Loucy (cell line): ENCODE results near the gene TGFBR3.

Source experiments
- CTCF ChIP-seq: fragments of 200-600 bp; sonication (generic); conservative IDR thresholded peaks from 2 replicates; pipeline ENCODE4 v1.5.1; 2014; ENCODE audit warnings: mild to moderate bottlenecking, antibody characterized with exemption, low read length
- EZH2phosphoT487 ChIP-seq: fragments of 200-600 bp; IDR thresholded peaks from 2 replicates; pipeline ENCODE4 v1.6.1; 2018; ENCODE audit warnings: antibody characterized with exemption, mild to moderate bottlenecking, moderate library complexity, borderline replicate concordance

GRCh38 chr1:91778964-91779363 is 107.0 kb downstream of the TGFBR3 start:
- no peak for TF ChIP-seq CTCF
- no peak for TF ChIP-seq EZH2phosphoT487
